ENCODE data around the gene USP40. TPM values are rescaled to one million over a fixed set of nuclear protein-coding genes. Genes with fewer than 3 reads are reported as not detected.

Gene USP40
- total and polyA plus RNA-seq, 9 of the 15 experiments (the other 6 are each of a cell fraction or from before 2014, with no cell fraction given): 5.5 to 15.0 (median 9.3) TPM

DNA sequence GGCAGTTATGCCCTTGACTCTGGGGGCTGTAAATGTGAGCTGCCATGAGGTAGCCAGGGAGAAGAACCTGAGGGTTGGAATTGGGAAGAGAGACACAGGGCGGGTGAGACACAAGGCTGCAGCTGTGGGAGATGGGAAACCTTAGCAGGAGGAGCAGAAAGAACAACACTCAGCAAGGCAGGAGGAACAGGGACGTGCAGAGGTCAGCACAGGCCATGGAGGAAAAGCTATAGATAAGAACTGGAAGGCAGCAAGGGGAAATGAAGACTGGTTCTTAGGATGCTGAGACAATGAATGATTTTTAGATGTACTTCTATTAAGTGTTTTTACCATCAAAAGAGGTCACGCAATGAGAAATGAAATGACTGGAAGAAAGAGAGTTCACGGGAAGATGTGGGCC lies 80.2 kb downstream of the USP40 start:
- Histone ChIP-seq H2AFZ (ENCODE audit: low read depth, low read length) (no peak overlapping the region), H3K79me2 (ENCODE audit: control insufficient read depth, insufficient read depth, low read length) (no peaks in the 10 kb centered on the region), H4K20me1 (replicated peaks; ENCODE audit: control insufficient read depth, insufficient read depth, low read length) (no peaks in the 10 kb centered on the region), H3K4me3 (no peak overlapping the region), H3K27me3 (ENCODE audit: control insufficient read depth in 2 of 2, insufficient read depth in 2 of 2, low read length in 2 of 2) (no peaks in the 10 kb centered on the region), H3K4me2 (ENCODE audit: insufficient read depth, low read length) (no peak overlapping the region), H3K9ac (ENCODE audit: insufficient read depth in 1 of 2, low read depth in 2 of 2, low read length in 2 of 2) (peak overlapping the region in 1 of 2 experiments; percentile 68; a peak in 1 of 4 replicates), H3K9me3 (replicated peaks; ENCODE audit: control insufficient read depth, insufficient read depth, low read depth, low read length) (no peaks in the 10 kb centered on the region), H3K4me1 (replicated peaks in 1 of 2; ENCODE audit: control insufficient read depth in 2 of 2, insufficient read depth in 2 of 2, low read length in 2 of 2) (peaks cover 0 to 4% of the 10 kb centered on the region in 2 experiments; a peak in 3 of 5 replicates), H3K36me3 (ENCODE audit: control insufficient read depth, insufficient read depth, low read length) (peaks cover 7% of the 10 kb centered on the region; the same call in 2 of the 3 replicates), H3K27ac (ENCODE audit: extremely low read depth, low read depth, low read length) (no peak overlapping the region), H3K9me1 (ENCODE audit: control insufficient read depth, insufficient read depth, low read length) (no peaks in the 10 kb centered on the region)
- POLR2A ChIA-PET: interaction anchor here (0.6 kb wide), 1 partner anchor 250 kb away, joined by 3 read pairs; no protein-coding TSS in a partner anchor
- no peak for DNase-seq (ENCODE audit: extremely low read depth in 1 of 4, low spot score in 3 of 4)
- no peak for ATAC-seq
- intact Hi-C loops (cut with micrococcal nuclease) (no loop called here), in situ Hi-C loops (cut with MboI) (no loop called here)
- no TSS peak for BruUV-seq (replicated peaks)
- TF ChIP-seq, protein P1, sequence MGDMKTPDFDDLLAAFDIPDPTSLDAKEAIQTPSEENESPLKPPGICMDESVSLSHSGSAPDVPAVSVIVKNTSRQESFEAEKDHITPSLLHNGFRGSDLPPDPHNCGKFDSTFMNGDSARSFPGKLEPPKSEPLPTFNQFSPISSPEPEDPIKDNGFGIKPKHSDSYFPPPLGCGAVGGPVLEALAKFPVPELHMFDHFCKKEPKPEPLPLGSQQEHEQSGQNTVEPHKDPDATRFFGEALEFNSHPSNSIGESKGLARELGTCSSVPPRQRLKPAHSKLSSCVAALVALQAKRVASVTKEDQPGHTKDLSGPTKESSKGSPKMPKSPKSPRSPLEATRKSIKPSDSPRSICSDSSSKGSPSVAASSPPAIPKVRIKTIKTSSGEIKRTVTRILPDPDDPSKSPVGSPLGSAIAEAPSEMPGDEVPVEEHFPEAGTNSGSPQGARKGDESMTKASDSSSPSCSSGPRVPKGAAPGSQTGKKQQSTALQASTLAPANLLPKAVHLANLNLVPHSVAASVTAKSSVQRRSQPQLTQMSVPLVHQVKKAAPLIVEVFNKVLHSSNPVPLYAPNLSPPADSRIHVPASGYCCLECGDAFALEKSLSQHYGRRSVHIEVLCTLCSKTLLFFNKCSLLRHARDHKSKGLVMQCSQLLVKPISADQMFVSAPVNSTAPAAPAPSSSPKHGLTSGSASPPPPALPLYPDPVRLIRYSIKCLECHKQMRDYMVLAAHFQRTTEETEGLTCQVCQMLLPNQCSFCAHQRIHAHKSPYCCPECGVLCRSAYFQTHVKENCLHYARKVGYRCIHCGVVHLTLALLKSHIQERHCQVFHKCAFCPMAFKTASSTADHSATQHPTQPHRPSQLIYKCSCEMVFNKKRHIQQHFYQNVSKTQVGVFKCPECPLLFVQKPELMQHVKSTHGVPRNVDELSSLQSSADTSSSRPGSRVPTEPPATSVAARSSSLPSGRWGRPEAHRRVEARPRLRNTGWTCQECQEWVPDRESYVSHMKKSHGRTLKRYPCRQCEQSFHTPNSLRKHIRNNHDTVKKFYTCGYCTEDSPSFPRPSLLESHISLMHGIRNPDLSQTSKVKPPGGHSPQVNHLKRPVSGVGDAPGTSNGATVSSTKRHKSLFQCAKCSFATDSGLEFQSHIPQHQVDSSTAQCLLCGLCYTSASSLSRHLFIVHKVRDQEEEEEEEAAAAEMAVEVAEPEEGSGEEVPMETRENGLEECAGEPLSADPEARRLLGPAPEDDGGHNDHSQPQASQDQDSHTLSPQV (IDR thresholded peaks at IDR 0.05): no peak
- no peak for TF ChIP-seq COPS2 (conservative IDR thresholded peaks at IDR 0.05)
- TF ChIP-seq ZNF263 (CRISPR knock-in tag; IDR thresholded peaks at IDR 0.05; ENCODE audit: borderline replicate concordance): no peak
- TF ChIP-seq, protein P2, sequence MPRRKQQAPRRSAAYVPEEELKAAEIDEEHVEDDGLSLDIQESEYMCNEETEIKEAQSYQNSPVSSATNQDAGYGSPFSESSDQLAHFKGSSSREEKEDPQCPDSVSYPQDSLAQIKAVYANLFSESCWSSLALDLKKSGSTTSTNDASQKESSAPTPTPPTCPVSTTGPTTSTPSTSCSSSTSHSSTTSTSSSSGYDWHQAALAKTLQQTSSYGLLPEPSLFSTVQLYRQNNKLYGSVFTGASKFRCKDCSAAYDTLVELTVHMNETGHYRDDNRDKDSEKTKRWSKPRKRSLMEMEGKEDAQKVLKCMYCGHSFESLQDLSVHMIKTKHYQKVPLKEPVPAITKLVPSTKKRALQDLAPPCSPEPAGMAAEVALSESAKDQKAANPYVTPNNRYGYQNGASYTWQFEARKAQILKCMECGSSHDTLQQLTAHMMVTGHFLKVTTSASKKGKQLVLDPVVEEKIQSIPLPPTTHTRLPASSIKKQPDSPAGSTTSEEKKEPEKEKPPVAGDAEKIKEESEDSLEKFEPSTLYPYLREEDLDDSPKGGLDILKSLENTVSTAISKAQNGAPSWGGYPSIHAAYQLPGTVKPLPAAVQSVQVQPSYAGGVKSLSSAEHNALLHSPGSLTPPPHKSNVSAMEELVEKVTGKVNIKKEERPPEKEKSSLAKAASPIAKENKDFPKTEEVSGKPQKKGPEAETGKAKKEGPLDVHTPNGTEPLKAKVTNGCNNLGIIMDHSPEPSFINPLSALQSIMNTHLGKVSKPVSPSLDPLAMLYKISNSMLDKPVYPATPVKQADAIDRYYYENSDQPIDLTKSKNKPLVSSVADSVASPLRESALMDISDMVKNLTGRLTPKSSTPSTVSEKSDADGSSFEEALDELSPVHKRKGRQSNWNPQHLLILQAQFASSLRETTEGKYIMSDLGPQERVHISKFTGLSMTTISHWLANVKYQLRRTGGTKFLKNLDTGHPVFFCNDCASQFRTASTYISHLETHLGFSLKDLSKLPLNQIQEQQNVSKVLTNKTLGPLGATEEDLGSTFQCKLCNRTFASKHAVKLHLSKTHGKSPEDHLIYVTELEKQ (CRISPR knock-in tag; IDR thresholded peaks at IDR 0.05): no peak
- TF ChIP-seq ZNF561 (CRISPR knock-in tag; conservative IDR thresholded peaks at IDR 0.05): no peak
- 82% methylated on average over 2 of the region's 4 CpGs for WGBS (ENCODE audit: insufficient coverage, low coverage, missing lambda C conversion rate)
- FAIRE-seq: no peak
- CTCF ChIA-PET (ENCODE audit: low intra/inter-chr PET ratio): no interaction called here
